PC-3 (cell line): ENCODE data around the gene A3GALT2. TPM values are rescaled to one million over a fixed set of nuclear protein-coding genes. Genes with fewer than 3 reads are reported as not detected.

Experiments
- ATAC-seq: fragments of 200-7000 bp; cut with Tn5 transposase; 2 replicates; pipeline ENCODE4 v1.9.1; 2020; ENCODE audit warnings: mild to moderate bottlenecking, moderate library complexity
- BruUV-seq: library from RNA; stranded (reverse); fragments of 400-500 nt; replicated peaks from 2 replicates; lab custom pipeline; 2021; lab: Mats Ljungman, UMichigan
- CTCF ChIA-PET: fragments of 300-600 bp; sonication (Branson Sonifier 250); formaldehyde crosslinking; loops from one replicate; lab custom pipeline; 2022; ENCODE audit warnings: antibody characterized with exemption; lab: Charles Lee
- POLR2A ChIA-PET: fragments of 300-600 bp; sonication (Branson Sonifier 250); formaldehyde crosslinking; loops from one replicate; lab custom pipeline; 2022; ENCODE audit warnings: antibody characterized with exemption; ENCODE audit not compliant: unreplicated experiment; lab: Charles Lee
- DNase-seq: peaks from one replicate; pipeline ENCODE4 v3.0.0-alpha.2; 2015
- H2AFZ ChIP-seq: fragments of 300-600 bp; sonication (generic); 2 replicates; pipeline ENCODE4 v1.6.0; 2016; ENCODE audit warnings: antibody characterized with exemption, low read length
- H3F3A ChIP-seq: fragments of 300-600 bp; sonication (generic); one replicate; pipeline ENCODE4 v1.6.0; 2017; ENCODE audit warnings: antibody characterized with exemption, low read length, control low read depth, mild to moderate bottlenecking; ENCODE audit not compliant: unreplicated experiment
- H3K27ac ChIP-seq: fragments of 300-600 bp; sonication (generic); 2 replicates; pipeline ENCODE4 v1.5.1; 2016; ENCODE audit warnings: mild to moderate bottlenecking, low read length
- H3K27me3 ChIP-seq: fragments of 300-600 bp; sonication (generic); 2 replicates; pipeline ENCODE4 v1.6.1; 2016; ENCODE audit warnings: low read length, mixed read lengths
- H3K36me3 ChIP-seq: fragments of 300-600 bp; sonication (generic); 2 replicates; pipeline ENCODE4 v1.6.1; 2016; ENCODE audit warnings: low read depth, mixed run types, low read length, mixed read lengths
- H3K4me1 ChIP-seq: fragments of 300-600 bp; sonication (generic); 2 replicates; pipeline ENCODE4 v1.5.1; 2016; ENCODE audit warnings: low read length; ENCODE audit not compliant: insufficient read depth
- H3K4me2 ChIP-seq: fragments of 300-600 bp; sonication (generic); 2 replicates; pipeline ENCODE4 v1.6.0; 2016; ENCODE audit warnings: low read length
- H3K4me3 ChIP-seq: fragments of 300-600 bp; sonication (generic); 2 replicates; pipeline ENCODE4 v1.5.1; 2016; ENCODE audit warnings: mild to moderate bottlenecking, low read length, mixed read lengths
- H3K79me2 ChIP-seq: fragments of 300-600 bp; sonication (generic); 2 replicates; pipeline ENCODE4 v1.6.1; 2017; ENCODE audit warnings: low read length, mixed read lengths
- H3K9ac ChIP-seq: fragments of 300-600 bp; sonication (generic); 2 replicates; pipeline ENCODE4 v1.6.0; 2016; ENCODE audit warnings: mild to moderate bottlenecking, low read length
- H3K9me2 ChIP-seq: fragments of 300-600 bp; sonication (generic); replicated peaks from 2 replicates; pipeline ENCODE4 v1.6.1; 2016; ENCODE audit warnings: mixed run types, low read length, mixed read lengths
- H3K9me3 ChIP-seq: fragments of 300-600 bp; sonication (generic); 2 replicates; pipeline ENCODE4 v1.6.1; 2016; ENCODE audit warnings: low read length, mixed read lengths
- H4K20me1 ChIP-seq: fragments of 300-600 bp; sonication (generic); 2 replicates; pipeline ENCODE4 v1.6.1; 2016; ENCODE audit warnings: low read length, mixed read lengths
- CTCF ChIP-seq: fragments of 300-600 bp; sonication (generic); conservative IDR thresholded peaks from 2 replicates; pipeline ENCODE4 v1.5.1; 2017; ENCODE audit warnings: antibody characterized with exemption, low read depth, mild to moderate bottlenecking, low read length
- EZH2 ChIP-seq: fragments of 300-600 bp; sonication (generic); IDR thresholded peaks from one replicate; pipeline ENCODE4 v1.6.1; 2017; ENCODE audit warnings: antibody characterized with exemption, mild to moderate bottlenecking, low read length; ENCODE audit not compliant: unreplicated experiment
- EZH2phosphoT487 ChIP-seq: fragments of 300-600 bp; sonication (generic); IDR thresholded peaks from 2 replicates; pipeline ENCODE4 v1.6.1; 2018; ENCODE audit warnings: mild to moderate bottlenecking, antibody characterized with exemption, low read length, borderline replicate concordance
- intact Hi-C: fragments of 100-400 bp; cut with micrococcal nuclease; formaldehyde crosslinking; loops from 2 replicates; pipeline ENCODE4 v1.9.0; 2023
- total RNA-seq: library from RNA; depleted of rRNA; stranded (reverse); fragments of >200 nt; gene quantifications from 2 replicates; pipeline ENCODE4 v1.2.3, GENCODE V29; 2014

Gene A3GALT2
- total RNA-seq, 1 experiment from 2014 or later: not detected

DNA sequence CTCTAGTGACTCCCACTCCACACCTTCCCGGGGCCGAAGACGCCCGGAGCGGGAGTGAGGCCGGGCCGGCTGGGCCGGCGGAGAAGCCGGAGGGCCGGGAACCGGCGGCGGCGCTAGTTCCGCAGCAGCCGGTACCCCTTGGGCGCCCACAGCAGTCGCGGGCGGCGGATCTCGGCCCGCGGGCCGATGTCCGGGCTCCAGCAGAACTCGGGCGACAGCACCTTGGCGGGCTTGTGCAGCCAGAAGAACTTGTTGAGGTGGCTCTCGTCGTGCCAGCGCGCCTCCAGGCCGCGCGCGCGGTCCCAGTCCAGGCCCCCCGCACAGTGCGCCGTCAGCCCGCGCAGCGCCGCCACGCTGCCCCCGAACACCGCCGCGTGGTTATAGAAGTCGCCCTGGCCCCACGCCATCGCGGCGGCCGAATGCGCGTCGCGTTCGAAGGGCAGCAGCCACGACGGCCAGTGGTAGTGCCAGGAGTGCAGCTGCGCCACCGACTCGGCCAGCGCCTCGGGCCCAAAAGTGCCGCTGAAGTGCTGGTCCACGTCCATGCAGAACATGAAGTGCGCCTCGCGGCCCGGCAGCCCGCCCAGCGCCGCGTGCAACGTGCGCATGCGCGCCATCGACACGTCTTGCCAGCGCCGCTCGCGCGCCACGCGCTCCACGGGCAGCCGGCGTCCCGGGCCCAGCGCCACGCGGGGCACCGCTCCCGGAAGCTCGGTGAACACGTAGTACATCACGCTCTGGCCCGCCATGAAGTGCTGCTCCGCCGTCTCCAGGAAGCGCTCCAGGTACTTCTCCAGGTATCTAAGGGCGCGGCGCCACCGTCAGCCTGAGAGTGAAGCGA lies 14.0 kb downstream of the A3GALT2 start:
- no peak for ATAC-seq

GRCh38 chr1:33305816-33306652 lies 14.9 kb downstream of the A3GALT2 start:
- H2AFZ ChIP-seq: no peak overlapping the region

More for the DNA sequence above, 14.0 kb downstream of the A3GALT2 start:
- Histone ChIP-seq H3K36me3 (no peaks in the 10 kb centered on the region), H4K20me1 (no peaks in the 10 kb centered on the region), H2AFZ (no peak overlapping the region), H3K4me3 (no peak overlapping the region), H3K9me3 (no peaks in the 10 kb centered on the region), H3K27me3 (no peaks in the 10 kb centered on the region), H3K9ac (no peak overlapping the region), H3K27ac (no peak overlapping the region), H3F3A (no peaks in the 10 kb centered on the region), H3K9me2 (no peaks in the 10 kb centered on the region), H3K79me2 (no peaks in the 10 kb centered on the region), H3K4me1 (no peaks in the 10 kb centered on the region), H3K4me2 (no peak overlapping the region)
- ChIA-PET POLR2A (no interaction called here), CTCF (no interaction called here)
- no TSS peak for BruUV-seq
- TF ChIP-seq EZH2 (no peak), EZH2phosphoT487 (no peak), CTCF (no peak)
- intact Hi-C loops: no loop called here
- DNase-seq: no peak

More at GRCh38 chr1:33305816-33306652, 14.9 kb downstream of the A3GALT2 start:
- H3K9ac ChIP-seq: no peak overlapping the region
- H3K36me3 ChIP-seq: no peaks in the 10 kb centered on the region
- no peak overlapping the region for H3K27ac ChIP-seq
- ChIA-PET CTCF (no interaction called here), POLR2A (no interaction called here)
- no TSS peak for BruUV-seq
- ATAC-seq (no peak), DNase-seq (no peak)
- H3K4me3 ChIP-seq: no peak overlapping the region
- H3K9me2 ChIP-seq: no peaks in the 10 kb centered on the region
- no peaks in the 10 kb centered on the region for H4K20me1 ChIP-seq
- H3F3A ChIP-seq: no peaks in the 10 kb centered on the region
- no peaks in the 10 kb centered on the region for H3K4me1 ChIP-seq
- no peaks in the 10 kb centered on the region for H3K9me3 ChIP-seq
- no peaks in the 10 kb centered on the region for H3K27me3 ChIP-seq
- intact Hi-C loops: no loop called here
- TF ChIP-seq EZH2: no peak
- no peak for TF ChIP-seq EZH2phosphoT487
- TF ChIP-seq CTCF: no peak
- no peaks in the 10 kb centered on the region for H3K79me2 ChIP-seq
- H3K4me2 ChIP-seq: no peak overlapping the region
